HG03354 (cell line): ENCODE measurements around the gene KLF2.
"Not testable (repeated sequence)": the region's sequence is repeated elsewhere in the genome, so short reads cannot be mapped to it uniquely, and the experiment has no call there.

Experiments
- ATAC-seq: cut with Tn5 transposase; IDR thresholded peaks from one replicate; pipeline ENCODE4 v1.9.1; 2021; ENCODE audit warnings: mild to moderate bottlenecking; ENCODE audit not compliant: unreplicated experiment, poor library complexity, severe bottlenecking

Gene KLF2

GRCh38 chr19:16334411-16334810 lies 9.8 kb downstream of the KLF2 start:
- no peak for ATAC-seq

DNA sequence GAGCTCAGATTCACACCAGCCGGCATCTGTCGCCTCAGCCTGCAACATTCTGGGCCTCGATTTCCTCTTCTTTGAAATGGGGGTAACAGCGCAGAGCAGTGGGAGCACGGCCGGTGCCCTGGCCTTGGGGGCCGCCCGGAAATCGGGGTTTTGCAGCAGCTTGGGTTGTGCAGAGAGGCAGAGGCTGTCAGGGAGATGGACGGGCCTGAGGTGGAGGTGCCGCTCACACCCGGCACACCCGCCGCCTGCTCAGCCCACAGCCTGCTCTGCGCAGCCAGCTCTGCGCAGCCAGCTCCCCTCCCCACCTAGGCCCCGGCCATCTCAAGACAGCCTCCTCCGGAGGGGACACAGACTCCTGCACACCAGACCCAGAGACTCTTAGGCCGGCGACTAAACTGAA lies 10.6 kb downstream of the KLF2 start:
- ATAC-seq: no peak

DNA sequence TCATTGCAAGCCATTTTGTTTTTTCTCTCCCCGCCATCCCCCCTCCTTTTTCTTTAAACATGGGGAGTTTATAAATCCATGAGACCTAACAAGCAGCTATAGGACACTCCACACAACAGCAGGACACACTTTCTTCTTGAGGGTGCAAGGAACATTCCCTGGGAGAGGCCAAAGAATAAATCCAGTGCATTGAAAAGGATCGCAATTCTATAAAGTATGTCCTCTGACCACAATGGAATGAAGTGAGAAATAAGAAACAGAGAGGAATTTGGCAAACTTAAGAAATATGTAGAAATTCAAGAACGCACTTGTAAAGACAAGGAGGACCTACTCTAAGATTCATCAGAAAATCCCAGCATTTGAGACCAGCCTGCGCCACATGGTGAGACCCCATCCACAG lies 11.9 kb downstream of the KLF2 start:
- ATAC-seq: no peak

GRCh38 chr19:16337809-16338469 lies 13.3 kb downstream of the KLF2 start:
- no peak for ATAC-seq

GRCh38 chr19:16338470-16339360 lies 14.1 kb downstream of the KLF2 start:
- no peak for ATAC-seq

DNA sequence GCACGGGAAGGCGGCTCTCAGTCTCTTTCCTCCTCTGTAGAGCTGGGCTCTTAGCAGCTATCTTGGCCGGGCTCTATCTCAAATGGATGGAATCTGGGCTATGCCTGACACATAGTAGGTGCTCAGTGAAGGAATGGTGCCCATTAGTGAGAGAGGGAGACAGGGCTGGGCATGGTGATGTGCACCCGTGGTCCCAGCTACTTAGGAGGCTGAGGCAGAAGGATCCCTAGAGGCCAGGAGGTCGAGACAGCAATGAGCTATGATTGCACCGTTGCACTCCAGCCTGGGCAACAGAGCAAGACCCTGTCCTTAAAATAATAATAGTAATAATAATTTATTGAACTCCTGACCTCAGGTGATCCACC lies 14.7 kb downstream of the KLF2 start:
- ATAC-seq: no peak

GRCh38 chr19:16340092-16340491 lies 15.5 kb downstream of the KLF2 start:
- ATAC-seq: no peak

DNA sequence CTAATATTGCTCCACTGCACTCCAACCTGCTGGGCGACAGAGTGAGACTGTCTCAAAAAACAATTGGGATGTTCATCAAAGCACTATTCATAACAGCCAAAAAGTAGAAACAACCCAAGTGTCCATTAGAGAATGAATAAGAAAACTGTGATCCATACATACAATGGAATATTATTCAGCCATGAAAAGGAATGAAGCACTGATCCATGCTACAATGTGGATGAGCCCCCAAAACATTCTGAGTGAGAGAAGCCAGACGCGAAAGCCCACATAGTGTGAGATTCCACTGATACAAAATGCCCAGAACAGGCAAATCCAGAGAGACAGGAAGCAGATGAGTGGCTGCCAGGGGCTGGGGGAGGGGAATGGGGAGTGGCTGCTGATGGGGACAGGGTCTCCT lies 16.0 kb downstream of the KLF2 start:
- ATAC-seq: no peak

DNA sequence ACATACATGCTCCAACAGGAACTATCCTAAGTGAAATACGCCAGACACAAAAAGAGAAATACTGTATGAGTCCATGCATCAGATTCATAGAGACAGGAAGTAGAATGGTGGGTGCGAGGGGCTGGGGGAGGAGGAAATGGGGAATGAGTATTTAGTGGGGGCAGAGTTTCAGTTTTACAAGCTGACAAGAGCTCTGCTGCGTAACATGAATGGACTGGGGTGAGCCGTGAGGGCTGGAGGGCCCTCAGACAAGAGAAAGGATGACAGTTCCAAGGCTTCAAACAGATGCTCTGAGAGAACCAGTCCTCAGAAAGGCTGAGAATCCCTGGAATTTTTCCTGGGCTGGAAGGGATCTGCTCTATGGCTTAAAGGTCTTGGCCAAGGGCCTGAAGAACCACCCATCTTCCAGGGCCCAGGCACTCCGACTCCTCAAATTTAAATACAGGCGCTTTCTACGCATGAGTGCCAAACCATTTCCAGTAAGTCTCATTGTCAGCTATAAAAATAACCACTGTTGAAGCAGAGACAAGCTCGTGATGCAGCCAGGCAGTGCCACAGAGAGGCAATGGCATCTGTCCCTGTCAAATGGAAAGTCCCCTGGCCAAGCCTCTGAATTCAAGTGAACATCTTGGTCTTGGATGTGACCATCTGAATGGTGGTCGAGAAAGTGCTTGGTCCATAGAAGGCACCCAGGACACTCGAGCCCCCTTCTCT lies 17.5 kb downstream of the KLF2 start:
- peak; percentile 75 for ATAC-seq

- no peak for ATAC-seq
These were observed 18.5 kb downstream of the KLF2 start for GRCh38 chr19:16343156-16343555.

GRCh38 chr19:16345457-16345856 lies 20.8 kb downstream of the KLF2 start:
- ATAC-seq: no peak

DNA sequence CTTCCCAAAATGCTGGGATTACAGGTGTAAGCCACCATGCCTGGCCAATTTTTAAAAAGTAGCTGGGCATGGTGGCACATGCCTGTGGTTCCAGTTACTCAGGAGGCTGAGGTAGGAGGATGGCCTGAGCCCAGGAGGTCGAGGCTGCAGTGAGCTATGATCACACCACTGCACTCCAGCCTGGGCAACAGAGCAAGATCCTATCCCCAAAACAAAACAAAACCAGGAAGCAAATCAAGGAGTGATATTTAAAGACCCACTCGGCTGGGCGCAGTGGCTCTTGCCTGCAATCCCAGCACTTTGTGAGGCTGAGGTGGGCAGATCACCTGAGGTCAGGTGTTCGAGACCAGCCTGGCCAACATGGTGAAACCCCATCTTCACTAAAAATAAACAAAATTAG lies 22.5 kb downstream of the KLF2 start:
- ATAC-seq: not testable (repeated sequence)

DNA sequence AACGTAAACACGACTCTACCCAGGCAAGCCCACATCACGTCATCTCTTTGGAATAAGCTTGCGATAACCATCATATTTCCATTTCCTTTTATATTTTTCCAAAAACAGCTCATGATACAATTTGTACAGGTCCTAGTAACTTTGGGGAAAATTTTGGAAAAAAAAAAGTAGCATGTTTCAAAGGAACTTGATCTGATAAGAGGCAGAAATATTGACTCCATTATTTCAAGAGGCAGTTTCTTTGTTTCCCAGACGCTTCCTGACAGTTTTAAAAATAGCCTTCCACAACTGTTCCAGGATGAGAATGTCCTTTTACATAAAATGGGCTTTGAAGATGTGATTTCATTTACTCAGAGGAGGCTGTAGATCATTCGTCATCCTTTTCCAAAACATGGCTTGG lies 23.1 kb downstream of the KLF2 start:
- ATAC-seq: no peak

DNA sequence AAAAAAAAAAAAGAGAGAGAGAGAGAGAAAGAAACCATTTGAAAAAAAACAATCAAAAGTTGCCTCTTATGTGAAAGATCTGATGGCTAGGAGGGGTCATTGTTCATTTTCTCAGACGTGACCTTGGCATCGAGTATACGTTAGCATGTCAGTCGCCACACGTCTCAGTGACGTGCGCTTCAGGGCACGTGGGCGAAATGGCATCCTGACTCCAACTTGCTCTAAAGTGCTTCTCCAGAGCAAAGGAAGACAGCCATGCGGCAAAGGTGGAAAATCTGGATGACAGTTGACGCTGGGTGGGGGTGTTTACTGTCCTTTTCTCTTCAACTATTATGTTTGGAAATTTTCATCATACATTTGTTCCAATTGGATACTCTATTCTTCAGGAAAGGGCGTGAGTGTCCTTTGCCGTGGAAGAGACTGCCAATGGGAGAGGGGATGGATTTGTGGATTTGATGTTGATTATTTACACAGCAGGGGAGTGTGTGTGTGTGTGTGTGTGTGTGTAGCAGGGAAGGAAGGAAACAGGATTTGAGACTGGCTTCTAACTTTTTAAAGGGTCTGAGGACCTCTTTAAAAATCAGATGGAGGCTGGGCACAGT lies 25.0 kb downstream of the KLF2 start:
- no peak for ATAC-seq

GRCh38 chr19:16351133-16351809 lies 26.6 kb downstream of the KLF2 start:
- no peak for ATAC-seq

DNA sequence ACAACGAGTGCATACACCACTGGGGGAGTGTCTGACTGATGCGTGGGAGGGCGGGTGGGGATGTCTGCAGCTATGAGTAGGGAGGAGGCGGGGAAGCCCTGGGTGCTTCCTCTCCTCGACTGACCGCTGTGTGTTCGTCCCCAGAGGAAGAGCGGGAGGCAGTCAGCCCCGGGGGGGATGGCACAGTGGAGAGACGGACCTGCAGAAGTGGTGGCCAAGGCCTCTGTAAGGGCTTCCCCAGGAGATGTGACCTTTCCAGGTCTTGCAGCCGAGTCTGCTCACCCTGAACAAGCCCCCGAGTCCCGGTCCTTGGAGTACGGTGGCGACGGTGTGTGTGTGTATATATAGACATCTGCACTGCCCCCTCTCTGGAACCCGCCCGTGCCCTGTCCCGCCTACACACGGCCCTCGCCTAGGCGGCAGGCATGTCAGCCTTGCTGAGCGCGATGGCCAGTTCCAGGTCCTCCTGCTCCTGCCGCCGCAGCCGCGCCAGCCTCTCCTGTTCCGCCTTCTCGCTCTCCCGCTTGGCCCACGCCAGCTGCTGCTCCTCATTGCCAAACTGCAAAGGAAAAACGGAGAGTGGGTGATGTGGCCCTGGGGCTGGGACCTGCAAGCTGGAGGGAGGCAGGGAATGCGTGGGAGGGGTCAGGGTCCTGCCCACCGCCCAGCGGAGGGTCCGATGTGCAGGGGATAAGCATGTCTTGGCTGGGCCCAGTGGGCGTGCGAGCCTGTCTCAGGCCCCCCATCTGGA lies 30.8 kb downstream of the KLF2 start:
- no peak for ATAC-seq

DNA sequence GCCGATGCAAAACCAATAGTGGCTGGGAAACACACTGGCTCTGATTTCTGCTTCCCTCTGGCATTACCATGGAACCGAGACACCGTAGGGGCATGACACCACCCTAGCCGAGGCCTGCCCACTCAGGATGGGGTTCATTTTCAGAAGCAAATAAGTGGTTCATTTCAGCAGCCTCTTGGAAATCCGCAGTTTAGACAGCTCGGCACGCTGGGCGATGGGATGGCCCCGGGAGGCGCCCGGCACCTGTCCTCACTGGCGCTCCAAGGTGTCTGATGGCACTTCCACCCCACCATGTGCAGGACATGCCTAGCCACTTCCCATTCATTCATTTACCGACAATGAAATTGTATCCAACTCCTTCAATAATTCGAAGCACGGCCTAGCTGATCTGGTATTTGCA lies 33.8 kb downstream of the KLF2 start:
- no peak for ATAC-seq

DNA sequence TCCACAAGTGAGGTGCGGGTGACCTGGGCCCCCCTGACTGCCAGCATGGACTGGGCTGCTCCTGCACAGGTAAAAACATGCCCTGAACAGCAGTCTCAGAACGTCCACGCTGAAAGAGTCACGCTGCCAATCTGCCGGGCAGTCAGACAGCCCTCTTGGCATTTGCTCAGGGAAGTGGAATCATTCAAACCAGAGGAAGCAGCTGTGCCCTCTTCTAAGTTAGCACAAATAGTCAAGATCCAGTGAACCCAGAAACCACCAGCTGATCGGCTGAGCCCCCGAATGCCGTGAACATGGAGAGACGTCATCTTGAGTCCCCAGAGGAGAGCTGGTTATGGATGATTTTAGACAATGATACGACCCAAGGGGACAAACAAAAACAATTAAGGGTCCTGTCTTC lies 34.4 kb downstream of the KLF2 start:
- no peak for ATAC-seq

DNA sequence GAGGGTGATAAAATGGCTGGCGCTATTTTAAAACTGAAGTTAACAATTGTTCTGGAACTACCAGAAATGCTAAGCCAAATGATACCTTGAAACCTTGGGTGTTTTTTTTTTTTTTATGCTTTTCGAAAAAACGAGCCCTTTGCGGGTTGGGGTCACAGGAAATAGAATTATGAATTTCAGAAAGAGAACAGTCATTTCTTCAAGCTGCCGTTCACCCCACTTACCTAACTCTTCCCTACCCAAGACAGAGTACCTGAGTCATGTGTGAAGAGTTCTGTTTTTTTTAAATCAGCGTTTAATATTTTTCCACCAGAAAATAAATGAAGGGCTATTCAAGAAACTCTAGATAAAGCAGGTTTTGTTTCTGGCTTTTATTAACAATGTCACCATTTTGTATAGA lies 35.3 kb downstream of the KLF2 start:
- ATAC-seq: no peak
